ENCODE measurements around the gene MFRP. TPM values are rescaled to one million over a fixed set of nuclear protein-coding genes. Genes with fewer than 3 reads are reported as not detected.

The MFRP gene
- total RNA-seq, 2 experiments from 2014 or later = not detected

DNA sequence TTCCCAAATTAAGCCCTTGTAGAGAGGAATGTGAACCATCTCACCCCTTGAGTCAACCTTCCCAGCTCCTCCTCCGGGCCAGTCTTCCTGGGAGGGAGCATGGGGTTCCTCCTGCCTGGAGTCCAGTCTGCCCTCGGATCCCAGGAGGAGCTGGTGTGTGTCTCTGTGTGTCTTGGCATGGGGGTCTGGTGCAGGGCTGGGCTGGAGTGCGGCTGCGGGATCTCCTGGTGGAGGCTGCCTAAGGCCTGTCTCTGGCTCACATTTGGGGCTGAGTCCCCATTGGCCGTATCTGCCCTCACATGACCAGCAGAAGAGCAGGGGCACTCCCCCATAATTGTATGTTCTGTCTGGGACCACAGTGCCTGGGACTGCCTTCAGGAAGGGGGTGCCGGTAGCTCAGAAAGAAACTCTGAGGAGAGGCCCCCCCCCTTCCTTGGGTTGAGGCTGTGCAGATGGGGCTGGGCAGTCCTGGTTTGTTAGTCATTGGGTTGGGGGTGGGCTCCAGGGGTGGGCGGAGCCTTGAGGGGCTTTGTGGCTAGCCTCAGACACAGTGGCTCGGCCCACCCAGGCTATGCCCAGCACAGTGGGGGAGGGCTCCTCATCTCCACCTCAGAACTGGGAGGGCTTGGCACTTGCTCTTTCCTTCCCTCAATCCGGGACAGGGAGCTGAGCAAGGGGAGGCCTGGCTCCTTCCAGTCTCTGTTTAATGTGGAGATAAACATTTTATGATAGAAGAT lies 8.8 kb downstream of the MFRP start:
- Mint-ChIP-seq H3K36me3 (ENCODE audit: low read depth) (peaks cover 27% of the 10 kb centered on the region), H3K4me1 (ENCODE audit: low read depth) (peaks cover 40% of the 10 kb centered on the region), H3K4me3 (peak overlapping the region; percentile 89), H3K9me3 (no peaks in the 10 kb centered on the region), H3K27ac (peak overlapping the region; percentile 70), H3K27me3 (peaks cover 35% of the 10 kb centered on the region)
- DNase-seq (peak in 1 of 14 experiments; percentile 43), ATAC-seq (ENCODE audit: poor library complexity) (no peak)
- TF ChIP-seq, protein P1, sequence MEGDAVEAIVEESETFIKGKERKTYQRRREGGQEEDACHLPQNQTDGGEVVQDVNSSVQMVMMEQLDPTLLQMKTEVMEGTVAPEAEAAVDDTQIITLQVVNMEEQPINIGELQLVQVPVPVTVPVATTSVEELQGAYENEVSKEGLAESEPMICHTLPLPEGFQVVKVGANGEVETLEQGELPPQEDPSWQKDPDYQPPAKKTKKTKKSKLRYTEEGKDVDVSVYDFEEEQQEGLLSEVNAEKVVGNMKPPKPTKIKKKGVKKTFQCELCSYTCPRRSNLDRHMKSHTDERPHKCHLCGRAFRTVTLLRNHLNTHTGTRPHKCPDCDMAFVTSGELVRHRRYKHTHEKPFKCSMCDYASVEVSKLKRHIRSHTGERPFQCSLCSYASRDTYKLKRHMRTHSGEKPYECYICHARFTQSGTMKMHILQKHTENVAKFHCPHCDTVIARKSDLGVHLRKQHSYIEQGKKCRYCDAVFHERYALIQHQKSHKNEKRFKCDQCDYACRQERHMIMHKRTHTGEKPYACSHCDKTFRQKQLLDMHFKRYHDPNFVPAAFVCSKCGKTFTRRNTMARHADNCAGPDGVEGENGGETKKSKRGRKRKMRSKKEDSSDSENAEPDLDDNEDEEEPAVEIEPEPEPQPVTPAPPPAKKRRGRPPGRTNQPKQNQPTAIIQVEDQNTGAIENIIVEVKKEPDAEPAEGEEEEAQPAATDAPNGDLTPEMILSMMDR (IDR thresholded peaks at IDR 0.05) = no peak
- CTCF ChIA-PET = interaction anchor here (0.6 to 2.2 kb wide), 18 partner anchors 10 to 230 kb away, joined by 3 to 19 read pairs (median 4); partner anchors contain the start of gene USP2
- intact Hi-C loops (cut with DNase I, micrococcal nuclease) = no loop called here
- Histone ChIP-seq H3K4me1 (ENCODE audit: insufficient read depth, low read length) (peaks cover 51% of the 10 kb centered on the region), H3K27ac (ENCODE audit: low read depth in 1 of 2, low read length in 2 of 2) (no peak overlapping the region), H3K4me3 (ENCODE audit: low read length) (no peak overlapping the region), H3K27me3 (ENCODE audit: control insufficient read depth in 1 of 2, insufficient read depth in 2 of 2, low read length in 2 of 2) (peaks cover 31 to 42% of the 10 kb centered on the region in 2 experiments), H3K9me3 (ENCODE audit: control insufficient read depth in 1 of 2, insufficient read depth in 1 of 2, low read length in 2 of 2) (peaks cover 0 to 12% of the 10 kb centered on the region in 2 experiments), H3K36me3 (ENCODE audit: insufficient read depth, low read length) (peaks cover 4% of the 10 kb centered on the region)
- POLR2A ChIA-PET = interaction anchor here (0.5 to 1.7 kb wide), 4 partner anchors 14 to 765 kb away, joined by 3 to 6 read pairs (median 4); partner anchors contain the start of genes ARCN1, CBL and VPS11

DNA sequence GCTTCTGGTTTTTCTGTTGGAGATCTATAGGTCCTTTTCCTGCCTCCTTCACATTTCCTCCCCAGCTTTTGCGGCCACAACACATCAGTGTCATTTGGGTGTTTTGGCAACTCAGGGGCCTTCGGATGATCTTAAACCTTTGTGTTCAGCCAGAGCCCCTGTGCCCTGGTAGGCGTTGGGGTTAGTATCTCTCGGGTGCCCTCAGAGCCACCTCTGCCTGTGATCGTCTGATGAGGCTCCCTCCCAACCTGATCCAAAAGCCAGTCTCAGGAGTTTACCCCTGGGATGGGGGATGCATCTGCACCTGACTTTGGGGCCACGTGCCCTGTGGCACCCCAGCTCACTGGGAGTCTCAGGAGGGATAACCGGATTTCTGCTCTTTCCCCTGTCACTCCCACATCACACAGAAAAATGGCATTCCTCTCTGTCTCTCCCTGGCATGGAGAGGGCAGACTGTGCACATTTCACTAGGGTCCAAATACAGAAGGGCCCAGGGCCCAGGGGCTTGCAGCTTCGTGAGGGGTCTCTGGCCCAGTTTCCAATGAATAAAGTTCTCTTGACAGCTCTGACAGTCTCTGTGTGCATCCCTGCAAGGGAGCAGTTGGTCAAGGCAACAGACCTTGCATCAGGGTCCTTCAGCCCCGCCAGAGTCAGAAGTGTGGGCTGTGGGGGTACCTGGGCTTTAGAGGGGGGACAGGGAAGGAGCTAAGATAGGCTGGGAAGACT lies 9.6 kb downstream of the MFRP start:
- Histone ChIP-seq H3K27ac (ENCODE audit: low read depth in 1 of 2, low read length in 2 of 2) (no peak overlapping the region), H3K4me3 (ENCODE audit: low read length) (no peak overlapping the region), H3K36me3 (ENCODE audit: insufficient read depth, low read length) (peaks cover 4% of the 10 kb centered on the region), H3K4me1 (ENCODE audit: insufficient read depth, low read length) (peaks cover 51% of the 10 kb centered on the region), H3K9me3 (ENCODE audit: control insufficient read depth in 1 of 2, insufficient read depth in 1 of 2, low read length in 2 of 2) (peaks cover 0 to 12% of the 10 kb centered on the region in 2 experiments), H3K27me3 (ENCODE audit: control insufficient read depth in 1 of 2, insufficient read depth in 2 of 2, low read length in 2 of 2) (peaks cover 31 to 34% of the 10 kb centered on the region in 2 experiments)
- peaks cover 27% of the 10 kb centered on the region for H3K36me3 Mint-ChIP-seq (ENCODE audit: low read depth)
- ChIA-PET CTCF (interaction anchor here (1.2 to 2.2 kb wide), 4 partner anchors 13 to 40 kb away, joined by 3 to 19 read pairs (median 11); no protein-coding TSS in a partner anchor), POLR2A (interaction anchor here (1.7 kb wide), 1 partner anchor 13 kb away, joined by 4 read pairs; no protein-coding TSS in a partner anchor)
- peak overlapping the region; percentile 71 for H3K27ac Mint-ChIP-seq
- DNase-seq (peak in 1 of 14 experiments; percentile 12), ATAC-seq (ENCODE audit: poor library complexity) (no peak)
- H3K4me1 Mint-ChIP-seq (ENCODE audit: low read depth) = peaks cover 42% of the 10 kb centered on the region
- H3K27me3 Mint-ChIP-seq = peaks cover 28% of the 10 kb centered on the region
- intact Hi-C loops (cut with DNase I, micrococcal nuclease) = no loop called here
- TF ChIP-seq, protein P1 (IDR thresholded peaks at IDR 0.05) = no peak
- peak overlapping the region; percentile 89 for H3K4me3 Mint-ChIP-seq
- H3K9me3 Mint-ChIP-seq = no peaks in the 10 kb centered on the region

DNA sequence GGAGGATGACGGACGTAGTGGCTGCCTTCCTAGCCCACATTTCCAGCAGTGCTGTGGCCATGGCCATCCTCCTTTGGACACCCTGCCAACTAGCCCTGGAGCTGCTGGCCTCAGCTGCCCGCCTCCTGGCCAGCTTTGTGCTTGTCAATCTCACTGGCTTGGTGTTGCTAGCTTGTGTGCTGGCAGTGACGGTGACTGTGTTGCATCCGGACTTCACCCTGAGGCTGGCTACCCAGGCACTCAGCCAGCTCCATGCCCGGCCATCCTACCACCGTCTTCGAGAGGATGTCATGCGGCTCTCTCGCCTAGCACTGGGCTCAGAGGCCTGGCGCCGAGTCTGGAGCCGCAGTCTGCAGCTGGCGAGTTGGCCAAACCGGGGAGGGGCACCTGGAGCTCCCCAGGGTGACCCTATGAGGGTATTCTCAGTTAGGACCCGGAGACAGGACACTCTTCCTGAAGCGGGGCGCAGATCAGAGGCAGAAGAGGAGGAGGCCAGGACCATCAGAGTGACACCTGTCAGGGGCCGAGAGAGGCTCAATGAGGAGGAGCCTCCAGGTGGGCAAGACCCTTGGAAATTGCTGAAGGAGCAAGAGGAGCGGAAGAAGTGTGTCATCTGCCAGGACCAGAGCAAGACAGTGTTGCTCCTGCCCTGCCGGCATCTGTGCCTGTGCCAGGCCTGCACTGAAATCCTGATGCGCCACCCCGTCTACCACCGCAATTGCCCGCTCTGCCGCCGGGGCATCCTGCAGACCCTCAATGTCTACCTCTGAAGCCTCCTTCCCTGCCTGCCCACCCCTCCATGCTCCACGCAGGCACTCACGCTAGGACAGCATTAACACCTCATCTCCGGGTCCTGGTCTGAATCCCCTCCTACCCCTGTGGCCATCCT lies 10.6 kb downstream of the MFRP start:
- H3K4me1 Mint-ChIP-seq (ENCODE audit: low read depth) = peaks cover 38% of the 10 kb centered on the region
- no peak overlapping the region for H3K27ac ChIP-seq (ENCODE audit: low read depth in 1 of 2, low read length in 2 of 2)
- H3K27me3 Mint-ChIP-seq = peaks cover 18% of the 10 kb centered on the region
- ATAC-seq (ENCODE audit: poor library complexity) (no peak), DNase-seq (peak in 1 of 14 experiments; percentile 37)
- intact Hi-C loops (cut with DNase I, micrococcal nuclease) = no loop called here
- TF ChIP-seq, protein P1 (IDR thresholded peaks at IDR 0.05) = no peak
- no peak overlapping the region for H3K4me3 ChIP-seq (ENCODE audit: low read length)
- H3K4me3 Mint-ChIP-seq = peak overlapping the region; percentile 99
- peak overlapping the region; percentile 71 for H3K27ac Mint-ChIP-seq
- peaks cover 49% of the 10 kb centered on the region for H3K4me1 ChIP-seq (ENCODE audit: insufficient read depth, low read length)
- no peaks in the 10 kb centered on the region for H3K9me3 Mint-ChIP-seq
- peaks cover 23 to 25% of the 10 kb centered on the region in 2 experiments for H3K27me3 ChIP-seq (ENCODE audit: control insufficient read depth in 1 of 2, insufficient read depth in 2 of 2, low read length in 2 of 2)
- H3K9me3 ChIP-seq (ENCODE audit: control insufficient read depth in 1 of 2, insufficient read depth in 1 of 2, low read length in 2 of 2) = peaks cover 0 to 7% of the 10 kb centered on the region in 2 experiments
- ChIA-PET CTCF (interaction anchor here (1.2 kb wide), 1 partner anchor 12 kb away, joined by 3 read pairs; no protein-coding TSS in a partner anchor), POLR2A (no interaction called here)
- H3K36me3 Mint-ChIP-seq (ENCODE audit: low read depth) = peaks cover 27% of the 10 kb centered on the region
- peaks cover 4% of the 10 kb centered on the region for H3K36me3 ChIP-seq (ENCODE audit: insufficient read depth, low read length)
